BE2C (cell line): ENCODE data around the gene RBM45.

Experiments
- DNase-seq: peaks from one replicate; pipeline ENCODE4 v3.0.0-alpha.2; 2020
- H3K27me3 ChIP-seq: fragments of 250-450 bp; sonication (Bioruptor Pico); 2 replicates; pipeline ENCODE4 v1.5.1; 2020; ENCODE audit warnings: mild to moderate bottlenecking
- H3K36me3 ChIP-seq: fragments of 250-450 bp; sonication (Bioruptor Pico); 2 replicates; pipeline ENCODE4 v1.5.1; 2020; ENCODE audit warnings: mild to moderate bottlenecking
- H3K4me1 ChIP-seq: fragments of 250-450 bp; sonication (Bioruptor Pico); 2 replicates; pipeline ENCODE4 v1.5.1; 2020
- H3K4me3 ChIP-seq: 2 replicates; pipeline ENCODE4 v1.5.1; 2011; ENCODE audit warnings: low read depth, low read length
- H3K9me3 ChIP-seq: fragments of 250-450 bp; sonication (Bioruptor Pico); 2 replicates; pipeline ENCODE4 v1.5.1; 2020
- TF ChIP-seq, protein P1 (sequence below): IDR thresholded peaks from 2 replicates; pipeline ENCODE4 v1.5.1; 2012; ENCODE audit warnings: mild to moderate bottlenecking, low read depth, low read length

RBM45 gene

DNA sequence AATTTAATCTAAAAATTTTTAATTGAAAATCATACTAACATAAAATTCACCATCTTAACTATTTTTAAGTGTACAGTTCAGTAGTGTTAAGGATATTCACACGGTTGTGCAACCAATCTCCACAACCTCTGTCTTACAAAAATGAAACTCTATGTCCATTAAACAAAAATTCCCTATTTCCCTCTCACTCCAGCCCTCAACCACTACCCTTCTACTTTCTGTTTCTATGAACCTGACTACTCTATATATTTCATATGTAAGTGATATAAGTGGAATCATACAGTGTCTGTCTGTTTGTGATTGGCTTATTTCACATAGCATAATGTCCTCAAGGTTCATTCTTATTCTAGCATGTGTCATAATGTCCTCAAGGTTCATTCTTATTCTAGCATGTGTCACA is 47.7 kb downstream of the RBM45 start:
- no peak for DNase-seq
- Histone ChIP-seq H3K9me3 (no peaks in the 10 kb centered on the region), H3K36me3 (no peaks in the 10 kb centered on the region), H3K27me3 (no peaks in the 10 kb centered on the region), H3K4me3 (no peak overlapping the region), H3K4me1 (no peaks in the 10 kb centered on the region)
- TF ChIP-seq, protein P1, sequence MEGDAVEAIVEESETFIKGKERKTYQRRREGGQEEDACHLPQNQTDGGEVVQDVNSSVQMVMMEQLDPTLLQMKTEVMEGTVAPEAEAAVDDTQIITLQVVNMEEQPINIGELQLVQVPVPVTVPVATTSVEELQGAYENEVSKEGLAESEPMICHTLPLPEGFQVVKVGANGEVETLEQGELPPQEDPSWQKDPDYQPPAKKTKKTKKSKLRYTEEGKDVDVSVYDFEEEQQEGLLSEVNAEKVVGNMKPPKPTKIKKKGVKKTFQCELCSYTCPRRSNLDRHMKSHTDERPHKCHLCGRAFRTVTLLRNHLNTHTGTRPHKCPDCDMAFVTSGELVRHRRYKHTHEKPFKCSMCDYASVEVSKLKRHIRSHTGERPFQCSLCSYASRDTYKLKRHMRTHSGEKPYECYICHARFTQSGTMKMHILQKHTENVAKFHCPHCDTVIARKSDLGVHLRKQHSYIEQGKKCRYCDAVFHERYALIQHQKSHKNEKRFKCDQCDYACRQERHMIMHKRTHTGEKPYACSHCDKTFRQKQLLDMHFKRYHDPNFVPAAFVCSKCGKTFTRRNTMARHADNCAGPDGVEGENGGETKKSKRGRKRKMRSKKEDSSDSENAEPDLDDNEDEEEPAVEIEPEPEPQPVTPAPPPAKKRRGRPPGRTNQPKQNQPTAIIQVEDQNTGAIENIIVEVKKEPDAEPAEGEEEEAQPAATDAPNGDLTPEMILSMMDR: no peak

DNA sequence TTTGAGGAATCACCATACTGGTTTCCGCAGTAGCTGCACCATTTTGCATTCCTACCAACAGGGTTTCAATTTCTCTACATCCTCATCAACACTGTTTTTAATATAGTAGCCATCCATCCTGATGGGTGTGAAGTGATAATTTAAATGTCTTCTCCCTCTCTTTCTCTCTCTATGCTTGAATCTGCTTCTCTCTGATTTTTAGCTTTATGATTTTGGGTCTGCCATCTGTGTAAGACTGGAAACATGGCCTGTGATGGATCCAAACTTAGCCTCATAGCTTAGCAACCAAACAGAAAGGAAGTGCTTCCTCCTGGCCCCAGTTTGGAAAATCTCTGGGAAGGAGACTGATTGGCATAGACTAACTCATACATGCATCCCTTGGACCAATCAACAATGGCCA is 48.4 kb downstream of the RBM45 start:
- Histone ChIP-seq H3K27me3 (no peaks in the 10 kb centered on the region), H3K36me3 (no peaks in the 10 kb centered on the region), H3K4me3 (no peak overlapping the region), H3K9me3 (no peaks in the 10 kb centered on the region), H3K4me1 (no peaks in the 10 kb centered on the region)
- TF ChIP-seq, protein P1: no peak
- DNase-seq: no peak

DNA sequence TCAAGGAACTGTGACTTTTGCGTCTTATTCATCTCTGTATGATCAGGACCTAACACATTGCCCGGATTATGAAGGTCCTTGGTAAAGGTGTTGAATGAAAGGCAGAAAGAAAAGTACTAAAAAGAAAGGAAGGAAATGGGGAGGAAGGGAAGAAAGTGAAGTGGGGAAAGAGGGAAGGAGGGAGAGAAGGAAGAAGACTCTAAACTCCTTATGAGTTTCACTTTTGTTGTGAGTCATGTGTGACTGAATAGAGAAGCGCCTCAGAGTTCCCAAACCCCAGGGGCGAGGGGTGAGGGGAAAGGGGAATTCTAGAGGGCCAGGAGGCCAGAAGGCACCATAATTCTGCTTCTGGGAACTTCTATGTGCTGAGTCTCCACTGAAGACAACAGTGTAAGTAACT is 51.2 kb downstream of the RBM45 start:
- DNase-seq: no peak
- no peaks in the 10 kb centered on the region for H3K9me3 ChIP-seq
- no peaks in the 10 kb centered on the region for H3K4me1 ChIP-seq
- H3K4me3 ChIP-seq: no peak overlapping the region
- H3K36me3 ChIP-seq: no peaks in the 10 kb centered on the region
- no peaks in the 10 kb centered on the region for H3K27me3 ChIP-seq
- TF ChIP-seq, protein P1: no peak

DNA sequence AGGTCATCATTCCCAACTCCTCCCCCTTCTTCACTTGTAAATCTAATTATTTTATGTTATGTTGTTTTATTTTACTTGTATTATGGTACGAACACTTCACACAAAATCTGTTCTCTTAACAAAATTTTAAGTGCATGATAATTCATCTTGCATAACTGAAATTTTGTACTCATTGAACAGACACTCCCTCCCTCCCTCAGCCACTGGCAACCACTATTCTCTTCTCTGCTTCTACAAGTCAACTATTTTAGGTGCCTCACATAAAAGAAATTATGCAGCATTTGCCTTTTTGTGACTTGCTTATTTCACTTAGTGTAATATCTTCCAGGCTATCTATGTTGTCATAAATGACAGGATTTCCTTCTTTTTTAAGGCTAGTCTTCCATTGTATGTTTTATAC is 51.7 kb downstream of the RBM45 start:
- H3K36me3 ChIP-seq: no peaks in the 10 kb centered on the region
- no peak for DNase-seq
- no peaks in the 10 kb centered on the region for H3K9me3 ChIP-seq
- no peaks in the 10 kb centered on the region for H3K4me1 ChIP-seq
- TF ChIP-seq, protein P1: no peak
- H3K4me3 ChIP-seq: no peak overlapping the region
- no peaks in the 10 kb centered on the region for H3K27me3 ChIP-seq

DNA sequence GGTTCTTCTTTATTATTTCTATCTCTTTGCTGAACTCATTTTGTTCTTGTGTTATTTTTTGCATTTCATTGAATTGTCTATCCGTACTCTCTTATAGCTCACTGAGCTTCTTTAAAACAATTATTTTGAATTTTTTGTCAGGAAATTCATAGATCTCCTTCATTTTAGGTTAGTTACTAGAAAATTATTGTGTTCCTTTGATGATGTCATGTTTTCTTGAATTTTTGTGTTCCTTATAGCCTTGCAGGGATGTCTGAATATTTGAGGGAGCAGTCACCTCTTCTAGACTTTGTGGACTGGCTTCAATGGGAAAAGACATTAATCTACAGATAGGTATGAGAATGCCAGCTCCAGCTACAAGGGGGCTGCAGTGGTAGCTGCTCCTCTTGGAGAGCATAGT is 61.4 kb downstream of the RBM45 start:
- TF ChIP-seq, protein P1: no peak
- no peaks in the 10 kb centered on the region for H3K4me1 ChIP-seq
- H3K27me3 ChIP-seq: no peaks in the 10 kb centered on the region
- H3K9me3 ChIP-seq: no peaks in the 10 kb centered on the region
- no peaks in the 10 kb centered on the region for H3K36me3 ChIP-seq
- DNase-seq: no peak
- no peak overlapping the region for H3K4me3 ChIP-seq

GRCh38 chr2:178177066-178177679 is 64.9 kb downstream of the RBM45 start:
- TF ChIP-seq, protein P1: no peak
- DNase-seq: no peak

More at GRCh38 chr2:178177066-178177679, 64.9 kb downstream of the RBM45 start:
- Histone ChIP-seq H3K4me3 (no peak overlapping the region), H3K9me3 (no peaks in the 10 kb centered on the region), H3K36me3 (no peaks in the 10 kb centered on the region), H3K27me3 (no peaks in the 10 kb centered on the region), H3K4me1 (no peaks in the 10 kb centered on the region)
